ENCODE measurements around the gene ARHGAP11A.

DNA sequence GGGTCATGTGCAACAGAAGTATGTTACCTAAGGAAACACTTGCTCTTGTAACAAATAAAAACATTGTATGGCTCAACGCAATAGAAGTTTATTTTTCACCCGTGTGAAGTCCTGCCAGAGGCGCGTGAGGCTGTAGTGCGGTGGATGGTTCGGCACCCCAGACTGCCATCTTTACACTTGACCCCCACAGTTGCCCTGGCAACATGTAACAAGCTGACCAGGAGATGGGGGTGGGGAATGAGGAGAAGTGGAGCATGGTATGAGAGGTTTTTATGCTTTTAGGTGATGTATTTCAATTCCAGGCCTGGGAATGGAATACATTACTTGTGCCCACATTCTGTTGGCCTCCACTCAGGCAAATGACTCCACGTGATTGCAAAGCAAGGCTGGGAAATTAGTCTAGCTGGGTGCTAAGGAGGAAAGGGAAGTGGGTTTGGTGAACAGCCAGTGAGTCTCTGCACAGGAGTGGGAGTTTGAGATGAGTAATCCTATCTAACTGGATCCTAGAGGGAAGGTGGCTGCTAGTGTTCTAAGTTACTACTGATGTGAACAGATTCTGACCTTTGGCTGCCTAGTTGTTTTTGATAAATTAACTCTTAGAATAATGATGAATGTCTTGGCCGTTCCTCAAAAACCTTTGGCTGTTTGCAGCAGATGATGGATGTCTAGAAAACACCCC lies 68.7 kb downstream of the ARHGAP11A start:
- TF ChIP-seq, protein P1, sequence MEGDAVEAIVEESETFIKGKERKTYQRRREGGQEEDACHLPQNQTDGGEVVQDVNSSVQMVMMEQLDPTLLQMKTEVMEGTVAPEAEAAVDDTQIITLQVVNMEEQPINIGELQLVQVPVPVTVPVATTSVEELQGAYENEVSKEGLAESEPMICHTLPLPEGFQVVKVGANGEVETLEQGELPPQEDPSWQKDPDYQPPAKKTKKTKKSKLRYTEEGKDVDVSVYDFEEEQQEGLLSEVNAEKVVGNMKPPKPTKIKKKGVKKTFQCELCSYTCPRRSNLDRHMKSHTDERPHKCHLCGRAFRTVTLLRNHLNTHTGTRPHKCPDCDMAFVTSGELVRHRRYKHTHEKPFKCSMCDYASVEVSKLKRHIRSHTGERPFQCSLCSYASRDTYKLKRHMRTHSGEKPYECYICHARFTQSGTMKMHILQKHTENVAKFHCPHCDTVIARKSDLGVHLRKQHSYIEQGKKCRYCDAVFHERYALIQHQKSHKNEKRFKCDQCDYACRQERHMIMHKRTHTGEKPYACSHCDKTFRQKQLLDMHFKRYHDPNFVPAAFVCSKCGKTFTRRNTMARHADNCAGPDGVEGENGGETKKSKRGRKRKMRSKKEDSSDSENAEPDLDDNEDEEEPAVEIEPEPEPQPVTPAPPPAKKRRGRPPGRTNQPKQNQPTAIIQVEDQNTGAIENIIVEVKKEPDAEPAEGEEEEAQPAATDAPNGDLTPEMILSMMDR (IDR thresholded peaks at IDR 0.05; ENCODE audit: insufficient read depth, low read length, poor library complexity, severe bottlenecking), result no peak
- no peak for TF ChIP-seq EZH2phosphoT487 (conservative IDR thresholded peaks at IDR 0.05; ENCODE audit: low read length)
